Astrocyte of the hippocampus (primary cell): ENCODE results near the gene PYCARD.

Experiments used
- DNase-seq: peaks from one replicate; pipeline ENCODE4 v3.0.0; 2011; ENCODE audit warnings: low read depth, low spot score

Gene PYCARD

DNA sequence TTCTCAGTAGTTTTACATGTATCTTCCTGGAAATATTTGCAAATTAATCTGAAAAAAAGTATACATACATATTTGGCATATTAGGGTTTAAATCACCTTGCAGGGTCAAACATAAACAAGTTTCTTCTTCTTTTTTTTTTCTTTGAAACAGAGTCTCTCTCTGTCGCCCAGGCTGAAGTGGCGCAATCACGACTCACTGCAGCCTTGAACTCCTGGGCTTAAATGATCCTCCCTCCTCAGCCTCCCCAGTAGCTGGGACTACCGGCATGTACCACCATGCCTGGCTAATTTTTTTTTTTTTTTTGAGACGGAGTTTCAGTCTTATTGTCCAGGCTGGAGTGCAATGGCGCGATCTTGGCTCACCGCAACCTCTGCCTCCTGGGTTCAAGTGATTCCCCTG, 35.2 kb downstream of the PYCARD start:
- no peak for DNase-seq

DNA sequence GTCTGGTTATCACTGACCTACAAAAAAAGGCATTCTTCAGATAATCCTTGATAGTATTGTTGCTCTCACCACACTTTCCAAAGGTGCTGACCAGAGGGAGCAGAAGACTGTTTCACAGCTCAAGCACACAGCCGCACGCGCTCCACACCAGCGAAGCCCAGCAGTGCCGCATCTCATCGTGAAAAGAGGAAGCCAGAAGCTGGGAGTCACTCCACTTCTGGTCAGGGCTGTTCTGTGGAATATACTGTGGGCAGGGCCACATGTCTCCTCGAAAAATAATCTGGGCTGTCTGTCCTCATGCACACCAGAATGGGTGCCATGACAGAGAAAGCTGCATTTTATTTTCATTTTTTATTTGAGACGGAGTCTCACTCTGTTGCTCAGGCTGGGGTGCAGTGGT, 45.4 kb downstream of the PYCARD start:
- DNase-seq = no peak
